Measurements from ENCODE around the gene USP3.

GRCh38 chr15:63473749-63473998 lies 30.7 kb upstream of the USP3 start:
- TF ChIP-seq CTCF (IDR thresholded peaks at IDR 0.05; ENCODE audit: extremely low read depth in 1 of 2, insufficient read depth in 1 of 2, low read depth in 1 of 2, low read length in 2 of 2) (no peak), POLR2A (IDR thresholded peaks at IDR 0.05; ENCODE audit: low read depth, low read length) (no peak), MAX (IDR thresholded peaks at IDR 0.05; ENCODE audit: insufficient read depth, insufficient read length) (no peak)

All from endothelial cell of umbilical vein (primary cell).